GM23338 (cell line): Measurements from ENCODE around the gene CYP4F3. TPM values are rescaled to one million over a fixed set of nuclear protein-coding genes. Genes with fewer than 3 reads are reported as not detected.

ENCODE experiments used
- ATAC-seq: fragments of 200-7000 bp; cut with Tn5 transposase; 3 replicates; pipeline ENCODE4 v1.9.1; 2020
- DNase-seq: peaks from one replicate; pipeline ENCODE4 v3.0.0-alpha.2; 2015; ENCODE audit warnings: low spot score
- H2AFZ ChIP-seq: fragments of 200-600 bp; sonication (generic); 2 replicates; pipeline ENCODE4 v1.8.0; 2016; ENCODE audit warnings: antibody characterized with exemption, mild to moderate bottlenecking, moderate library complexity
- H3F3A ChIP-seq: fragments of 200-600 bp; sonication (generic); replicated peaks from 2 replicates; pipeline ENCODE4 v1.8.0; 2017; ENCODE audit warnings: antibody characterized with exemption, mixed run types, low read depth
- H3K27ac ChIP-seq: fragments of 200-600 bp; sonication (generic); 2 replicates; pipeline ENCODE4 v1.6.1; 2016; ENCODE audit warnings: low read depth
- H3K27me3 ChIP-seq: fragments of 200-600 bp; sonication (generic); 2 replicates; pipeline ENCODE4 v1.8.0; 2016; ENCODE audit warnings: mild to moderate bottlenecking, mixed run types, moderate library complexity; ENCODE audit not compliant: insufficient read depth
- H3K36me3 ChIP-seq: fragments of 200-600 bp; sonication (generic); 2 replicates; pipeline ENCODE4 v1.8.0; 2016; ENCODE audit warnings: mild to moderate bottlenecking; ENCODE audit not compliant: insufficient read depth
- H3K4me1 ChIP-seq: fragments of 200-600 bp; sonication (generic); 2 replicates; pipeline ENCODE4 v1.8.0; 2016; ENCODE audit warnings: mild to moderate bottlenecking, moderate library complexity; ENCODE audit not compliant: insufficient read depth
- H3K4me2 ChIP-seq: fragments of 200-600 bp; sonication (generic); 2 replicates; pipeline ENCODE4 v1.7.1; 2017; ENCODE audit warnings: mixed run types
- H3K4me3 ChIP-seq: fragments of 200-600 bp; sonication (generic); 2 replicates; pipeline ENCODE4 v1.6.1; 2016; ENCODE audit warnings: mixed run types
- H3K79me2 ChIP-seq: fragments of 200-600 bp; sonication (generic); replicated peaks from 2 replicates; pipeline ENCODE4 v1.8.0; 2017; ENCODE audit warnings: mild to moderate bottlenecking; ENCODE audit not compliant: insufficient read depth
- H3K9me2 ChIP-seq: fragments of 200-600 bp; sonication (generic); 2 replicates; pipeline ENCODE4 v1.8.0; 2017; ENCODE audit not compliant: insufficient read depth
- H4K20me1 ChIP-seq: fragments of 200-600 bp; sonication (generic); replicated peaks from 2 replicates; pipeline ENCODE4 v1.8.0; 2017; ENCODE audit warnings: mild to moderate bottlenecking; ENCODE audit not compliant: insufficient read depth
- H3K27ac Mint-ChIP-seq: 2 replicates; pipeline ENCODE4 v1.8.0; 2020; ENCODE audit warnings: inconsistent platforms, mild to moderate bottlenecking, moderate library complexity, mixed read lengths
- H3K27me3 Mint-ChIP-seq: 3 replicates; pipeline ENCODE4 v1.8.0; 2022; ENCODE audit warnings: low read depth, mild to moderate bottlenecking, moderate library complexity, mixed read lengths, inconsistent platforms; ENCODE audit not compliant: insufficient read depth, poor library complexity
- H3K36me3 Mint-ChIP-seq: 3 replicates; pipeline ENCODE4 v1.8.0; 2021; ENCODE audit warnings: low read depth, mild to moderate bottlenecking, inconsistent platforms, moderate library complexity, mixed read lengths
- H3K4me1 Mint-ChIP-seq: 3 replicates; pipeline ENCODE4 v1.8.0; 2020; ENCODE audit warnings: mild to moderate bottlenecking, inconsistent platforms, mixed read lengths
- H3K4me3 Mint-ChIP-seq: 3 replicates; pipeline ENCODE4 v1.8.0; 2021; ENCODE audit warnings: moderate library complexity, mild to moderate bottlenecking, inconsistent platforms, mixed read lengths
- H3K9me3 Mint-ChIP-seq: 3 replicates; pipeline ENCODE4 v1.8.0; 2020; ENCODE audit warnings: moderate library complexity, mild to moderate bottlenecking, inconsistent platforms, mixed read lengths
- CREB1 ChIP-seq: fragments of 250-450 bp; sonication (Bioruptor Pico); IDR thresholded peaks from 2 replicates; pipeline ENCODE4 v1.5.0; 2020; ENCODE audit warnings: low read depth, mild to moderate bottlenecking, moderate library complexity
- CTCF ChIP-seq, 2 experiments: fragments of 200-600 bp in 1 of 2; sonication (generic) in 1 of 2; conservative IDR thresholded peaks; 2 replicates each; pipeline versions ENCODE4 v1.5.1 to v1.6.1; 2016 to 2017; ENCODE audit warnings: antibody characterized with exemption in 2 of 2, low read depth in 2 of 2, mild to moderate bottlenecking in 2 of 2, moderate library complexity in 1 of 2
- EZH2phosphoT487 ChIP-seq: fragments of 200-600 bp; sonication (generic); IDR thresholded peaks from one replicate; pipeline ENCODE4 v1.8.1; 2018; ENCODE audit warnings: antibody characterized with exemption; ENCODE audit not compliant: unreplicated experiment
- JUNB ChIP-seq: IDR thresholded peaks from one replicate; pipeline ENCODE4 v1.6.1; 2016; ENCODE audit warnings: antibody characterized with exemption; ENCODE audit not compliant: unreplicated experiment
- REST ChIP-seq: IDR thresholded peaks from one replicate; pipeline ENCODE4 v1.6.1; 2018; ENCODE audit warnings: antibody characterized with exemption; ENCODE audit not compliant: unreplicated experiment
- STAT1 ChIP-seq: IDR thresholded peaks from one replicate; pipeline ENCODE4 v1.6.1; 2016; ENCODE audit warnings: antibody characterized with exemption; ENCODE audit not compliant: unreplicated experiment
- ZNF114 ChIP-seq: fragments of 250-450 bp; sonication (Bioruptor Pico); IDR thresholded peaks from 2 replicates; pipeline ENCODE4 v1.5.0; 2020; ENCODE audit warnings: mild to moderate bottlenecking, moderate library complexity
- polyA plus RNA-seq: library from polyadenylated mRNA; unstranded; fragments of >200 nt; fragmentation: Nextera tagmentation; extraction: Ambion mirVana; gene quantifications from 2 replicates; pipeline ENCODE4 v1.2.1, GENCODE V29; 2016
- total RNA-seq: library from RNA; depleted of rRNA; stranded (reverse); fragments of >200 nt; shearing (Covaris generic); gene quantifications from 2 replicates; pipeline ENCODE4 v1.2.3, GENCODE V29; 2014
- TF ChIP-seq, protein P1 (sequence below): fragments of 250-450 bp; sonication (Bioruptor Pico); IDR thresholded peaks from 2 replicates; pipeline ENCODE4 v1.5.0; 2020; ENCODE audit warnings: mild to moderate bottlenecking, moderate library complexity

Gene CYP4F3
- total and polyA plus RNA-seq, 2 experiments from 2014 or later: not detected

GRCh38 chr19:15623711-15624318, 16.9 kb upstream of the CYP4F3 start:
- Mint-ChIP-seq H3K9me3 (peaks cover 86% of the 10 kb centered on the region), H3K27me3 (peaks cover 13% of the 10 kb centered on the region), H3K36me3 (peaks cover 31% of the 10 kb centered on the region), H3K4me1 (no peaks in the 10 kb centered on the region), H3K4me3 (no peak overlapping the region), H3K27ac (no peak overlapping the region)
- H3K4me3 ChIP-seq: no peak overlapping the region
- H2AFZ ChIP-seq: no peak overlapping the region
- TF ChIP-seq REST: peak; percentile 62
- no peak for TF ChIP-seq JUNB
- TF ChIP-seq STAT1: no peak
- TF ChIP-seq, protein P1, sequence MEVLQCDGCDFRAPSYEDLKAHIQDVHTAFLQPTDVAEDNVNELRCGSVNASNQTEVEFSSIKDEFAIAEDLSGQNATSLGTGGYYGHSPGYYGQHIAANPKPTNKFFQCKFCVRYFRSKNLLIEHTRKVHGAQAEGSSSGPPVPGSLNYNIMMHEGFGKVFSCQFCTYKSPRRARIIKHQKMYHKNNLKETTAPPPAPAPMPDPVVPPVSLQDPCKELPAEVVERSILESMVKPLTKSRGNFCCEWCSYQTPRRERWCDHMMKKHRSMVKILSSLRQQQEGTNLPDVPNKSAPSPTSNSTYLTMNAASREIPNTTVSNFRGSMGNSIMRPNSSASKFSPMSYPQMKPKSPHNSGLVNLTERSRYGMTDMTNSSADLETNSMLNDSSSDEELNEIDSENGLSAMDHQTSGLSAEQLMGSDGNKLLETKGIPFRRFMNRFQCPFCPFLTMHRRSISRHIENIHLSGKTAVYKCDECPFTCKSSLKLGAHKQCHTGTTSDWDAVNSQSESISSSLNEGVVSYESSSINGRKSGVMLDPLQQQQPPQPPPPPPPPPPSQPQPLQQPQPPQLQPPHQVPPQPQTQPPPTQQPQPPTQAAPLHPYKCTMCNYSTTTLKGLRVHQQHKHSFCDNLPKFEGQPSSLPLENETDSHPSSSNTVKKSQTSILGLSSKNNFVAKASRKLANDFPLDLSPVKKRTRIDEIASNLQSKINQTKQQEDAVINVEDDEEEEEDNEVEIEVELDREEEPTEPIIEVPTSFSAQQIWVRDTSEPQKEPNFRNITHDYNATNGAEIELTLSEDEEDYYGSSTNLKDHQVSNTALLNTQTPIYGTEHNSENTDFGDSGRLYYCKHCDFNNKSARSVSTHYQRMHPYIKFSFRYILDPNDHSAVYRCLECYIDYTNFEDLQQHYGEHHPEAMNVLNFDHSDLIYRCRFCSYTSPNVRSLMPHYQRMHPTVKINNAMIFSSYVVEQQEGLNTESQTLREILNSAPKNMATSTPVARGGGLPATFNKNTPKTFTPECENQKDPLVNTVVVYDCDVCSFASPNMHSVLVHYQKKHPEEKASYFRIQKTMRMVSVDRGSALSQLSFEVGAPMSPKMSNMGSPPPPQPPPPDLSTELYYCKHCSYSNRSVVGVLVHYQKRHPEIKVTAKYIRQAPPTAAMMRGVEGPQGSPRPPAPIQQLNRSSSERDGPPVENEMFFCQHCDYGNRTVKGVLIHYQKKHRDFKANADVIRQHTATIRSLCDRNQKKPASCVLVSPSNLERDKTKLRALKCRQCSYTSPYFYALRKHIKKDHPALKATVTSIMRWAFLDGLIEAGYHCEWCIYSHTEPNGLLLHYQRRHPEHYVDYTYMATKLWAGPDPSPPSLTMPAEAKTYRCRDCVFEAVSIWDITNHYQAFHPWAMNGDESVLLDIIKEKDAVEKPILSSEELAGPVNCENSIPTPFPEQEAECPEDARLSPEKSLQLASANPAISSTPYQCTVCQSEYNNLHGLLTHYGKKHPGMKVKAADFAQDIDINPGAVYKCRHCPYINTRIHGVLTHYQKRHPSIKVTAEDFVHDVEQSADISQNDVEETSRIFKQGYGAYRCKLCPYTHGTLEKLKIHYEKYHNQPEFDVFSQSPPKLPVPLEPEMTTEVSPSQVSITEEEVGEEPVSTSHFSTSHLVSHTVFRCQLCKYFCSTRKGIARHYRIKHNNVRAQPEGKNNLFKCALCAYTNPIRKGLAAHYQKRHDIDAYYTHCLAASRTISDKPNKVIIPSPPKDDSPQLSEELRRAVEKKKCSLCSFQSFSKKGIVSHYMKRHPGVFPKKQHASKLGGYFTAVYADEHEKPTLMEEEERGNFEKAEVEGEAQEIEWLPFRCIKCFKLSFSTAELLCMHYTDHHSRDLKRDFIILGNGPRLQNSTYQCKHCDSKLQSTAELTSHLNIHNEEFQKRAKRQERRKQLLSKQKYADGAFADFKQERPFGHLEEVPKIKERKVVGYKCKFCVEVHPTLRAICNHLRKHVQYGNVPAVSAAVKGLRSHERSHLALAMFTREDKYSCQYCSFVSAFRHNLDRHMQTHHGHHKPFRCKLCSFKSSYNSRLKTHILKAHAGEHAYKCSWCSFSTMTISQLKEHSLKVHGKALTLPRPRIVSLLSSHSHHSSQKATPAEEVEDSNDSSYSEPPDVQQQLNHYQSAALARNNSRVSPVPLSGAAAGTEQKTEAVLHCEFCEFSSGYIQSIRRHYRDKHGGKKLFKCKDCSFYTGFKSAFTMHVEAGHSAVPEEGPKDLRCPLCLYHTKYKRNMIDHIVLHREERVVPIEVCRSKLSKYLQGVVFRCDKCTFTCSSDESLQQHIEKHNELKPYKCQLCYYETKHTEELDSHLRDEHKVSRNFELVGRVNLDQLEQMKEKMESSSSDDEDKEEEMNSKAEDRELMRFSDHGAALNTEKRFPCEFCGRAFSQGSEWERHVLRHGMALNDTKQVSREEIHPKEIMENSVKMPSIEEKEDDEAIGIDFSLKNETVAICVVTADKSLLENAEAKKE (CRISPR knock-in tag): no peak
- TF ChIP-seq CREB1 (CRISPR knock-in tag): no peak
- no peak for TF ChIP-seq ZNF114 (CRISPR knock-in tag)
- TF ChIP-seq CTCF (conservative IDR thresholded peaks at IDR 0.05; ENCODE audit: low read depth in 2 of 2): no peak
- no peak for TF ChIP-seq EZH2phosphoT487
- ATAC-seq (no peak), DNase-seq (peak; percentile 5)
- H3F3A ChIP-seq: no peaks in the 10 kb centered on the region
- no peaks in the 10 kb centered on the region for H3K27me3 ChIP-seq
- H4K20me1 ChIP-seq: no peaks in the 10 kb centered on the region
- H3K36me3 ChIP-seq: no peaks in the 10 kb centered on the region
- H3K9me2 ChIP-seq: no peaks in the 10 kb centered on the region
- no peaks in the 10 kb centered on the region for H3K4me1 ChIP-seq
- H3K79me2 ChIP-seq: no peaks in the 10 kb centered on the region
- no peak overlapping the region for H3K27ac ChIP-seq
- no peak overlapping the region for H3K4me2 ChIP-seq
